ENCODE data around the gene MARK4. TPM values are rescaled to one million over a fixed set of nuclear protein-coding genes. Genes with fewer than 3 reads are reported as not detected.

MARK4 gene
- total and polyA plus RNA-seq, 4 donors: 3.5 to 11.1 (median 6.1) TPM

GRCh38 chr19:45217193-45217956 is 33.7 kb upstream of the MARK4 start:
- peaks cover 0 to 3% (median 0%) of the 10 kb centered on the region in 4 donors for H3K27me3 ChIP-seq (ENCODE audit: control insufficient read depth in 4 of 4, insufficient read depth in 4 of 4, low read length in 3 of 4)
- H3K36me3 ChIP-seq (ENCODE audit: control insufficient read depth in 4 of 4, insufficient read depth in 3 of 4, low read depth in 1 of 4, low read length in 3 of 4): no peaks in the 10 kb centered on the region
- H3K27ac ChIP-seq (ENCODE audit: low read depth in 1 of 2, low read length in 2 of 2): no peak overlapping the region
- no peaks in the 10 kb centered on the region for H3K9me3 ChIP-seq (ENCODE audit: control insufficient read depth in 4 of 4, low read length in 3 of 4)
- H3K4me3 ChIP-seq (ENCODE audit: low read depth in 1 of 3, low read length in 3 of 3): no peak overlapping the region
- no peak overlapping the region for H3K9ac ChIP-seq (ENCODE audit: low read depth in 1 of 2, low read length in 2 of 2)
- no peak for TF ChIP-seq FOXA2 (IDR thresholded peaks at IDR 0.05)
- no peak for TF ChIP-seq RAD21 (IDR thresholded peaks at IDR 0.05)
- H3K4me1 ChIP-seq (ENCODE audit: control insufficient read depth in 4 of 4, insufficient read depth in 4 of 4, low read length in 3 of 4): peaks cover 0 to 9% (median 2%) of the 10 kb centered on the region in 4 donors
- DNase-seq (ENCODE audit: low spot score): no peak
- 25% methylated on average over 46 of the region's 46 CpGs for WGBS

- Histone ChIP-seq H3K4me3 (ENCODE audit: low read depth in 1 of 3, low read length in 3 of 3) (no peak overlapping the region), H3K27ac (ENCODE audit: low read depth in 1 of 2, low read length in 2 of 2) (no peak overlapping the region), H3K9me3 (ENCODE audit: control insufficient read depth in 4 of 4, low read length in 3 of 4) (no peaks in the 10 kb centered on the region), H3K36me3 (ENCODE audit: control insufficient read depth in 4 of 4, insufficient read depth in 3 of 4, low read depth in 1 of 4, low read length in 3 of 4) (no peaks in the 10 kb centered on the region), H3K9ac (ENCODE audit: low read depth in 1 of 2, low read length in 2 of 2) (no peak overlapping the region), H3K4me1 (ENCODE audit: control insufficient read depth in 4 of 4, insufficient read depth in 4 of 4, low read length in 3 of 4) (peaks cover 0 to 9% (median 2%) of the 10 kb centered on the region in 4 donors), H3K27me3 (ENCODE audit: control insufficient read depth in 4 of 4, insufficient read depth in 4 of 4, low read length in 3 of 4) (peaks cover 0 to 3% (median 0%) of the 10 kb centered on the region in 4 donors)
- no peak for DNase-seq (ENCODE audit: low spot score)
- no peak for TF ChIP-seq EGR1 (IDR thresholded peaks at IDR 0.05; ENCODE audit: low read depth in 2 of 2)
- no peak for TF ChIP-seq FOXA1 (IDR thresholded peaks at IDR 0.05)
- TF ChIP-seq HNF4G (IDR thresholded peaks at IDR 0.05): no peak
- TF ChIP-seq ATF3 (IDR thresholded peaks at IDR 0.05): no peak
- TF ChIP-seq CTCF (IDR thresholded peaks at IDR 0.05; ENCODE audit: low read depth, low read length, missing input control): no peak
- TF ChIP-seq SP1 (IDR thresholded peaks at IDR 0.05): no peak
- no peak for TF ChIP-seq GABPA (IDR thresholded peaks at IDR 0.05 in 1 of 2, conservative IDR thresholded peaks at IDR 0.05 in 1 of 2)
- TF ChIP-seq YY1 (IDR thresholded peaks at IDR 0.05): no peak
- TF ChIP-seq MAX (IDR thresholded peaks at IDR 0.05): no peak
- TF ChIP-seq RXRA (IDR thresholded peaks at IDR 0.05): no peak
- TF ChIP-seq RAD21 (IDR thresholded peaks at IDR 0.05): no peak
- TF ChIP-seq JUND (IDR thresholded peaks at IDR 0.05): no peak
- TF ChIP-seq TAF1 (conservative IDR thresholded peaks at IDR 0.05): no peak
- no peak for TF ChIP-seq ZBTB33 (IDR thresholded peaks at IDR 0.05)
- TF ChIP-seq HNF4A (conservative IDR thresholded peaks at IDR 0.05): no peak
- WGBS: 35% methylated on average over 14 of the region's 14 CpGs
Measured at GRCh38 chr19:45217957-45218334, 33.1 kb upstream of the MARK4 start.

All from liver (tissue), 9 donors.